Trophoblast cell (in vitro differentiated cells and primary cell): Measurements from ENCODE around the gene PLEKHA5.

Source experiments
- DNase-seq, 2 donors: peaks; one replicate each; pipeline ENCODE4 v3.0.0-alpha.2; 2016
- H2AFZ ChIP-seq: 2 replicates; pipeline ENCODE4 v1.6.1; 2013; ENCODE audit warnings: low read length, moderate library complexity, mild to moderate bottlenecking; ENCODE audit not compliant: insufficient read depth, poor library complexity
- H2AK5ac ChIP-seq: 2 replicates; pipeline ENCODE4 v1.6.1; 2013; ENCODE audit warnings: mild to moderate bottlenecking, low read length
- H2BK120ac ChIP-seq: 2 replicates; pipeline ENCODE4 v1.6.1; 2013; ENCODE audit warnings: low read length, mild to moderate bottlenecking, moderate library complexity; ENCODE audit not compliant: insufficient read depth, poor library complexity
- H2BK12ac ChIP-seq: 2 replicates; pipeline ENCODE4 v1.6.1; 2013; ENCODE audit warnings: mild to moderate bottlenecking, low read length, moderate library complexity
- H2BK5ac ChIP-seq: 2 replicates; pipeline ENCODE4 v1.6.1; 2013; ENCODE audit warnings: low read length, low read depth, moderate library complexity, mild to moderate bottlenecking; ENCODE audit not compliant: poor library complexity
- H3K14ac ChIP-seq: 2 replicates; pipeline ENCODE4 v1.6.1; 2013; ENCODE audit warnings: mild to moderate bottlenecking, low read length
- H3K18ac ChIP-seq: 2 replicates; pipeline ENCODE4 v1.6.1; 2013; ENCODE audit warnings: mild to moderate bottlenecking, low read length
- H3K23ac ChIP-seq: 2 replicates; pipeline ENCODE4 v1.6.1; 2013; ENCODE audit warnings: low read length
- H3K27ac ChIP-seq: 2 replicates; pipeline ENCODE4 v1.5.1; 2013; ENCODE audit warnings: low read depth, mild to moderate bottlenecking, inconsistent platforms, low read length, moderate library complexity
- H3K27me3 ChIP-seq: 2 replicates; pipeline ENCODE4 v1.6.1; 2013; ENCODE audit warnings: inconsistent platforms, mild to moderate bottlenecking, low read length, moderate library complexity; ENCODE audit not compliant: insufficient read depth
- H3K36me3 ChIP-seq, 2 experiments: 1 replicate in 1 of 2; 2 replicates in 1 of 2; pipeline ENCODE4 v1.6.1; 2013; ENCODE audit warnings: low read length in 2 of 2, mild to moderate bottlenecking in 2 of 2, moderate library complexity in 1 of 2; ENCODE audit not compliant: insufficient read depth in 2 of 2, control insufficient read depth in 1 of 2
- H3K4ac ChIP-seq: 2 replicates; pipeline ENCODE4 v1.6.1; 2013; ENCODE audit warnings: low read depth, mild to moderate bottlenecking, low read length, moderate library complexity
- H3K4me1 ChIP-seq, 2 experiments: 1 replicate in 1 of 2; 2 replicates in 1 of 2; pipeline ENCODE4 v1.6.1; 2013; ENCODE audit warnings: low read length in 2 of 2, mild to moderate bottlenecking in 2 of 2, moderate library complexity in 1 of 2; ENCODE audit not compliant: insufficient read depth in 2 of 2, control insufficient read depth in 1 of 2
- H3K4me2 ChIP-seq: 2 replicates; pipeline ENCODE4 v1.6.1; 2013; ENCODE audit warnings: inconsistent platforms, mild to moderate bottlenecking, low read length, moderate library complexity
- H3K4me3 ChIP-seq: 2 replicates; pipeline ENCODE4 v1.5.1; 2013; ENCODE audit warnings: mild to moderate bottlenecking, low read depth, low read length, inconsistent platforms
- H3K79me1 ChIP-seq: one replicate; pipeline ENCODE4 v1.6.1; 2013; ENCODE audit warnings: low read length
- H3K79me2 ChIP-seq: 2 replicates; pipeline ENCODE4 v1.6.1; 2013; ENCODE audit warnings: low read length, mild to moderate bottlenecking; ENCODE audit not compliant: control insufficient read depth, insufficient read depth, poor library complexity
- H3K9ac ChIP-seq: 2 replicates; pipeline ENCODE4 v1.6.1; 2013; ENCODE audit warnings: mild to moderate bottlenecking, low read length
- H3K9me3 ChIP-seq: 2 replicates; pipeline ENCODE4 v1.6.1; 2013; ENCODE audit warnings: low read depth, mild to moderate bottlenecking, control low read depth, inconsistent platforms, low read length; ENCODE audit not compliant: insufficient read depth
- H4K12ac ChIP-seq: 2 replicates; pipeline ENCODE4 v1.6.1; 2013; ENCODE audit warnings: low read depth, mild to moderate bottlenecking, low read length, moderate library complexity
- H4K8ac ChIP-seq: 2 replicates; pipeline ENCODE4 v1.6.1; 2013; ENCODE audit warnings: low read depth, mild to moderate bottlenecking, low read length, moderate library complexity
- H4K91ac ChIP-seq: one replicate; pipeline ENCODE4 v1.6.1; 2013; ENCODE audit warnings: low read depth, mild to moderate bottlenecking, low read length, moderate library complexity
- WGBS: extraction: QIAGEN DNeasy Blood & Tissue Kit; methylation state at CpG from one replicate; pipeline ENCODE4 v1.1.7; 2013; ENCODE audit warnings: missing lambda C conversion rate; ENCODE audit not compliant: insufficient read length, insufficient coverage; ENCODE audit errors: extremely low coverage; 5-methylcytosine and 5-hydroxymethylcytosine counted together

The PLEKHA5 gene

DNA sequence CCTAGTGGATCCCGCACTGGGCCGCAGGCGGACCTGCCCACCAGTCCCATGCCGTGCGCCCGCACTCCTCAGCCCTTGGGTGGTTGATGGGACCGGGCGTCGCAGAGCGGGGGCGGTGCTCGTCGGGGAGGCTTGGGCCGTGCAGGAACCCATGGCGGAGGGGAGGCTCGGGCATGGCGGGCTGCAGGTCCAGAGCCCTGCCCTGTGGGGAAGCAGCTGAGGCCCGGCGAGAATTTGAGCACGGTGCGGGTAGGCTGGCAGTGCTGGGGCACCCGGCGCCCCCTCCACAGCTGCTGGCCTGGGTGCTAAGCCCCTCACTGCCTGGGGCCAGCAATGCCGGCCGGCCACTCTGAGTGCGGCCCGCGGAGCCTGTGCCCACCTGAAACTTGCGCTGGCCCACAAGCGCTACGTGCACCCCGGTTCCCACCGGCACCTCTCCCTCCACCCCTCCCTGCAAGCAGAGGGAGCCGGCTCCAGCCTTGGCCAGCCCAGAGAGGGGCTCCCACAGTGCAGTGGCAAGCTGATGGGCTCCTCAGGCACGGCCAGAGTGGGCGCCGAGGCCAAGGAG, 100.8 kb downstream of the PLEKHA5 start:
- Histone ChIP-seq H3K79me2 (no peaks in the 10 kb centered on the region), H4K91ac (no peak overlapping the region), H3K4me1 (peaks cover 0 to 3% of the 10 kb centered on the region in 2 experiments), H3K27me3 (no peaks in the 10 kb centered on the region), H3K79me1 (no peaks in the 10 kb centered on the region), H2BK120ac (no peak overlapping the region), H2BK12ac (no peak overlapping the region), H4K8ac (no peak overlapping the region), H3K23ac (no peak overlapping the region), H2BK5ac (no peak overlapping the region), H3K4ac (no peak overlapping the region), H3K27ac (no peak overlapping the region), H3K18ac (no peak overlapping the region), H2AK5ac (no peak overlapping the region), H3K36me3 (peaks cover 2 to 6% of the 10 kb centered on the region in 2 experiments), H3K14ac (no peak overlapping the region), H3K4me3 (no peak overlapping the region), H4K12ac (no peak overlapping the region), H3K9me3 (peaks cover 9% of the 10 kb centered on the region), H2AFZ (no peak overlapping the region), H3K9ac (no peak overlapping the region), H3K4me2 (no peak overlapping the region)
- DNase-seq, result no peak
- WGBS, result no CpG with 5 or more reads among the region's 37 CpGs

DNA sequence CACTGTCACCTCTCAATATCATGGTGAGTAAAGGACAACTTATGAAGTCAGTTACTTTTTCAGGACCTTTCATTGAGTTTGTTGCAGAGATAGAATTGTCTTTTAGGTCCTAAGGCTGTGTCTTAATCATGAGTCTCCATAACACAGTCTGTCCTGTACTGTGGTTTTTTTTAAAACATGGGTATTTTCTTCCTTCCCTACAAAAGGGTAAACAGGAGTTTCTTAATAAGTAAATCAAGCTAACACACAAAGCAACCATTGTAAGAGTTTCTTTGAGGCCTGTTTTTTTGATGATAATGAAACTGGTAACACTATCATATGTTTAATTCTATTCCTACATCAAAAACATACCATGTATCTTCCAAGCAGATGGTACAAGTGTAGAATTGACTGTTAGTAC, 101.4 kb downstream of the PLEKHA5 start:
- no peaks in the 10 kb centered on the region for H3K79me1 ChIP-seq
- no peak overlapping the region for H3K18ac ChIP-seq
- no peak overlapping the region for H3K14ac ChIP-seq
- H3K4me1 ChIP-seq, result peaks cover 0 to 3% of the 10 kb centered on the region in 2 experiments
- H2BK12ac ChIP-seq, result no peak overlapping the region
- no peak overlapping the region for H3K4me3 ChIP-seq
- H2AFZ ChIP-seq, result no peak overlapping the region
- peaks cover 9% of the 10 kb centered on the region for H3K9me3 ChIP-seq
- no peak overlapping the region for H2BK120ac ChIP-seq
- H3K27ac ChIP-seq, result no peak overlapping the region
- no peak overlapping the region for H4K8ac ChIP-seq
- H2BK5ac ChIP-seq, result no peak overlapping the region
- H4K12ac ChIP-seq, result no peak overlapping the region
- no peak overlapping the region for H3K23ac ChIP-seq
- no peak overlapping the region for H3K4ac ChIP-seq
- peaks cover 2 to 6% of the 10 kb centered on the region in 2 experiments for H3K36me3 ChIP-seq
- no peak overlapping the region for H4K91ac ChIP-seq
- DNase-seq, result no peak
- no peak overlapping the region for H3K4me2 ChIP-seq
- no peaks in the 10 kb centered on the region for H3K27me3 ChIP-seq
- H3K79me2 ChIP-seq, result no peaks in the 10 kb centered on the region
- no peak overlapping the region for H2AK5ac ChIP-seq
- no peak overlapping the region for H3K9ac ChIP-seq

DNA sequence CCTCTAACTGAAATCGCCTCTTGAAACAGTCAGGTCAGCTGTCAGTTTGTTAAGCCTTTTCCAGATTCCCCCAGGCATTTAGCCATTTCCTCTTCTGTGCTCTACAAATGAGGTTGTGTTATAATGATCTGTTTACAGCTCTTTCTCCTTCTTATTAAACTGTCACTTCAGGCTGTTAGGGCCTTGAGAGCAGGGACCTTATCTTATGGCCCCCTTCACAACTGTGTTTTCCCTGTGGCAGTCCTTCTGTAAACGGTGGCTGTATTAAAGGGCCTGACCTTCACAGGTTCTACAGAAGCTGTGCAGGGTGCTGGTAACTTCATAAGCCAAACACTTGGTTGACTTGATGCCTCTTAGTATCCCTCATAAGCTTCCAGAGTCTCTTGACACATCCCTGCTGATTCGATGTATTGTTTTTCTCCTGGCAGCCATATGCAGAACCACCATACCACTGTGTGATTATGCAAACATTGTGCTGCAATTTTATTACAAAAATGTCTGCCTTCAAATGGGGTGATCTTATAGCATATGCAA, 104.7 kb downstream of the PLEKHA5 start:
- Histone ChIP-seq H3K4me3 (no peak overlapping the region), H3K36me3 (peaks cover 2 to 6% of the 10 kb centered on the region in 2 experiments), H3K4me1 (peaks cover 0 to 3% of the 10 kb centered on the region in 2 experiments), H3K9ac (no peak overlapping the region), H3K27ac (no peak overlapping the region), H3K23ac (no peak overlapping the region), H2BK5ac (no peak overlapping the region), H4K8ac (no peak overlapping the region), H3K4me2 (no peak overlapping the region), H2BK12ac (no peak overlapping the region), H3K9me3 (peaks cover 9% of the 10 kb centered on the region), H3K27me3 (no peaks in the 10 kb centered on the region), H2AFZ (no peak overlapping the region), H3K18ac (no peak overlapping the region), H3K79me2 (no peaks in the 10 kb centered on the region), H3K4ac (no peak overlapping the region), H2AK5ac (no peak overlapping the region), H3K79me1 (no peaks in the 10 kb centered on the region), H2BK120ac (no peak overlapping the region), H4K91ac (no peak overlapping the region), H3K14ac (no peak overlapping the region), H4K12ac (no peak overlapping the region)
- no CpG with 5 or more reads among the region's 3 CpGs for WGBS
- no peak for DNase-seq

DNA sequence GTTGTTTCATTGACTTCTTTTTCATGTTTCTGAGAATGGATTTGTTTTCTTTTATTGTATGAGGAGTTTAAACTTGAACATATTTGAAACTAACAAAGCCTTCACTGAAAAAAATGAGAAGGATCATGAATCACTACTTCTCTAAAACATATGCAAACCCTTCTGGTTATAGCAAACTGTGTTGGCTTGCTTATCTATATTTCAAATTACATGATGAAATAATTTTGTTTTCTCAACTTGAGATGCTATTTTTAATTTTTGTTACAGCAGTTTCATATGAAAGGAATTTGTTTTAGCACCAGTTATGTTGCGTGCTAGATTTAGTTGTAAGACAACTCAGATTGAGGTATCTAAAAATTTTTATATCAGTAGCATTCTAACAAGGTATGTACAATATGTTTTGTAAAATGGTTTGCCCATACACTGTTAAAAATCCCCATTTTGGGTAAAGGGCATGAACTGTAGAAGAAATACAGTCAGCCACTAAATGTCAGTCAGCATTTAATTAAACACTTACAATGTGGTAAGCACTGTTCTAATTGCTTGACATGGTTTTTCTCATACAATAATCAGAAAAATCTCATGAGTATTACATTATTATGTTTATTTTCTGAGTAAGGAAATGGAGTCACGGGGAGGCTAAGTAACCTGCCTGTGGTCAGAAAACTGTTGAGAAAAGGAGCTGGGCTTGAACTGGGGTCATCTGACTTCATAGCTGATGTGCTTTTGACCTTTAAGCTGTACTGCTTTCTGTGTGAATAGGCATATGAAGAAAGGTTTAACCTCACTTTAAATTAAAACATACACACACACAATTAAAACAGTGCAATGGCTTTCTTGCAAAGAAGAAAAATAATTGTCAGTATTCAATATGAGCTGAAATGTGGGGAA, 105.7 kb downstream of the PLEKHA5 start:
- H3K27ac ChIP-seq, result no peak overlapping the region
- H3K79me2 ChIP-seq, result no peaks in the 10 kb centered on the region
- no peak overlapping the region for H2BK5ac ChIP-seq
- no peak overlapping the region for H3K9ac ChIP-seq
- WGBS, result no CpG with 5 or more reads among the region's 2 CpGs
- no peak overlapping the region for H2BK12ac ChIP-seq
- H4K8ac ChIP-seq, result no peak overlapping the region
- H3K4me2 ChIP-seq, result no peak overlapping the region
- H3K4ac ChIP-seq, result no peak overlapping the region
- no peaks in the 10 kb centered on the region for H3K79me1 ChIP-seq
- peaks cover 6% of the 10 kb centered on the region for H3K9me3 ChIP-seq
- H3K14ac ChIP-seq, result no peak overlapping the region
- no peak overlapping the region for H3K4me3 ChIP-seq
- H3K23ac ChIP-seq, result no peak overlapping the region
- peaks cover 0 to 3% of the 10 kb centered on the region in 2 experiments for H3K4me1 ChIP-seq
- DNase-seq, result no peak
- no peaks in the 10 kb centered on the region for H3K27me3 ChIP-seq
- H2AFZ ChIP-seq, result no peak overlapping the region
- H3K36me3 ChIP-seq, result peaks cover 0 to 4% of the 10 kb centered on the region in 2 experiments
- no peak overlapping the region for H4K12ac ChIP-seq
- no peak overlapping the region for H2AK5ac ChIP-seq
- no peak overlapping the region for H3K18ac ChIP-seq
- no peak overlapping the region for H2BK120ac ChIP-seq
- H4K91ac ChIP-seq, result no peak overlapping the region
